ENCODE data around the gene PTPRB. TPM values are rescaled to one million over a fixed set of nuclear protein-coding genes. Genes with fewer than 3 reads are reported as not detected.
"Not testable (repeated sequence)": the region's sequence is repeated elsewhere in the genome, so short reads cannot be mapped to it uniquely, and the experiment has no call there.

PTPRB gene
- total and polyA plus RNA-seq, 12 donors = 13.6 to 49.0 (median 36.8) TPM

- WGBS, 2 donors = 76 to 77% methylated on average over 5 of the region's 5 CpGs
- DNase-seq (no peak), ATAC-seq (no peak)
- Histone ChIP-seq H3K36me3 (no peaks in the 10 kb centered on the region), H3K27ac (no peak overlapping the region), H3K9me3 (peaks cover 0 to 18% (median 0%) of the 10 kb centered on the region in 11 donors), H3K27me3 (no peaks in the 10 kb centered on the region), H3K4me1 (no peaks in the 10 kb centered on the region), H3K4me3 (no peak overlapping the region)
- no peak for TF ChIP-seq CTCF (IDR thresholded peaks at IDR 0.05)
- intact Hi-C loops (cut with DNase I) = no loop called here
Measured at GRCh38 chr12:70497508-70497907, 139.7 kb downstream of the PTPRB start.

- H3K4me1 ChIP-seq; H3K36me3 ChIP-seq; DNase-seq; H3K4me3 ChIP-seq; ATAC-seq; H3K27me3 ChIP-seq; intact Hi-C loops (cut with DNase I); H3K27ac ChIP-seq: not testable (repeated sequence)
- WGBS, 2 donors = 84 to 86% methylated on average over 1 of the region's 1 CpG
- peaks cover 0 to 12% (median 0%) of the 10 kb centered on the region in 11 donors for H3K9me3 ChIP-seq
Measured at GRCh38 chr12:70492904-70493303, 144.3 kb downstream of the PTPRB start.

DNA sequence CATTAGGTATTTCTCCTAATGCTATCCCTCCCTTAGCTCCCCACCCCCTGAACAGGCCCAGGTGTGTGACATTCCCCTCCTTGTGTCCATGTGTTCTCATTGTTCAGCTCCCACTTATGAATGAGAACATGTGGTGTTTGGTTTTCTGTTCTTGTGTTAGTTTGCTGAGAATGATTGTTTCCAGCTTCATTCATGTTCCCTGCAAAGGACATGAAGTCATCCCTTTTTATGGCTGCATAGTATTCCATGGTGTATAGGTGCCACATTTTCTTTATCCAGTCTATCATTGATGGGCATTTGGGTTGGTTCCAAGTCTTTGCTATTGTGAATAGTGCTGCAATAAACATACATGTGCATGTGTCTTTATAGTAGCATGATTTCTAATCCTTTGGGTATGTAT is 146.3 kb downstream of the PTPRB start:
- H3K27ac ChIP-seq; H3K27me3 ChIP-seq; H3K36me3 ChIP-seq; H3K4me3 ChIP-seq; DNase-seq; H3K4me1 ChIP-seq; ATAC-seq; intact Hi-C loops (cut with DNase I): not testable (repeated sequence)
- H3K9me3 ChIP-seq = peaks cover 0 to 12% (median 0%) of the 10 kb centered on the region in 11 donors

- Histone ChIP-seq H3K9me3 (peaks cover 0 to 12% (median 0%) of the 10 kb centered on the region in 11 donors), H3K27me3 (no peaks in the 10 kb centered on the region), H3K4me1 (no peaks in the 10 kb centered on the region), H3K36me3 (no peaks in the 10 kb centered on the region), H3K4me3 (no peak overlapping the region), H3K27ac (no peak overlapping the region)
- intact Hi-C loops (cut with DNase I) = no loop called here
- WGBS, 2 donors = 91 to 95% methylated on average over 2 of the region's 2 CpGs
- DNase-seq (no peak), ATAC-seq (no peak)
- no peak for TF ChIP-seq CTCF (IDR thresholded peaks at IDR 0.05)
Measured at GRCh38 chr12:70487440-70487839, 149.8 kb downstream of the PTPRB start.

DNA sequence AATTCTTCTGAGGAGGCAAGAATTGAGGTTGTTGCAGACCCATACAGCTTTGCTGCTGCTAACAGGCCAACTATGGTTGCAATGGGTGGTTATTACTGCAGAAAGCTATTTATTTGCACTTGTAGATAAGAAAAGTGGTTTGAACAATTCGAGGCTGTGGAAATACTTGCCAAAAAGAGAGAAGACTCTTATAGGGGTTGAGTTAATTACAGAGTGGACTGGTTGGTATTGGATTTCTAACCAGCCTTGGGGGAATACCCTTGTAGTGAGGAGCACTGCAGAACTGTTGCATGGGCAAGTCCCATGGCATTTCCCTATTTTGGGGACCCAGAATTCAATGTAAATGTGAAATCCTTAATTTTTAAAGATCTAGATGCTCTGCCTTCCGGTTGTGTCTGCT is 150.6 kb downstream of the PTPRB start:
- intact Hi-C loops (cut with DNase I) = no loop called here
- TF ChIP-seq CTCF (IDR thresholded peaks at IDR 0.05) = no peak
- no peaks in the 10 kb centered on the region for H3K27me3 ChIP-seq
- no peak for ATAC-seq
- no peaks in the 10 kb centered on the region for H3K4me1 ChIP-seq
- no peak overlapping the region for H3K4me3 ChIP-seq
- H3K27ac ChIP-seq = no peak overlapping the region
- no peak for DNase-seq
- peaks cover 0 to 12% (median 0%) of the 10 kb centered on the region in 11 donors for H3K9me3 ChIP-seq
- H3K36me3 ChIP-seq = no peaks in the 10 kb centered on the region
- WGBS, 2 donors = 60 to 62% methylated on average over 2 of the region's 2 CpGs
